GM18861 (cell line): ENCODE data around the gene COL20A1.

ENCODE experiments used
- ATAC-seq: cut with Tn5 transposase; IDR thresholded peaks from one replicate; pipeline ENCODE4 v1.9.1; 2021; ENCODE audit not compliant: unreplicated experiment

Gene COL20A1

GRCh38 chr20:63277466-63278272 is 15.3 kb upstream of the COL20A1 start:
- ATAC-seq, result no peak

GRCh38 chr20:63278661-63279060 is 14.3 kb upstream of the COL20A1 start:
- ATAC-seq, result no peak

GRCh38 chr20:63279931-63280330 is 13.1 kb upstream of the COL20A1 start:
- ATAC-seq, result no peak

GRCh38 chr20:63280371-63280770 is 12.6 kb upstream of the COL20A1 start:
- ATAC-seq, result no peak

- ATAC-seq, result no peak
These were observed 11.9 kb upstream of the COL20A1 start for GRCh38 chr20:63280929-63281545.

GRCh38 chr20:63281742-63282665 is 11.0 kb upstream of the COL20A1 start:
- ATAC-seq, result no peak

- ATAC-seq, result no peak
These were observed 10.0 kb upstream of the COL20A1 start for GRCh38 chr20:63282946-63283345.

- ATAC-seq, result no peak
These were observed 9.4 kb upstream of the COL20A1 start for GRCh38 chr20:63283397-63284082.

GRCh38 chr20:63284083-63284440 is 8.9 kb upstream of the COL20A1 start:
- ATAC-seq, result no peak

- ATAC-seq, result no peak
These were observed 8.4 kb upstream of the COL20A1 start for GRCh38 chr20:63284544-63284949.

- ATAC-seq, result no peak
These were observed 7.9 kb upstream of the COL20A1 start for GRCh38 chr20:63284981-63285524.

GRCh38 chr20:63285636-63286615 is 7.1 kb upstream of the COL20A1 start:
- no peak for ATAC-seq

GRCh38 chr20:63286781-63287696 is 5.9 kb upstream of the COL20A1 start:
- no peak for ATAC-seq

- ATAC-seq, result no peak
These were observed 5.0 kb upstream of the COL20A1 start for GRCh38 chr20:63287697-63288580.

- ATAC-seq, result no peak
These were observed 4.3 kb upstream of the COL20A1 start for GRCh38 chr20:63288581-63289251.

- ATAC-seq, result no peak
These were observed 3.5 kb upstream of the COL20A1 start for GRCh38 chr20:63289311-63290135.
